Measurements from ENCODE around the gene LRRFIP1.

Gene LRRFIP1

DNA sequence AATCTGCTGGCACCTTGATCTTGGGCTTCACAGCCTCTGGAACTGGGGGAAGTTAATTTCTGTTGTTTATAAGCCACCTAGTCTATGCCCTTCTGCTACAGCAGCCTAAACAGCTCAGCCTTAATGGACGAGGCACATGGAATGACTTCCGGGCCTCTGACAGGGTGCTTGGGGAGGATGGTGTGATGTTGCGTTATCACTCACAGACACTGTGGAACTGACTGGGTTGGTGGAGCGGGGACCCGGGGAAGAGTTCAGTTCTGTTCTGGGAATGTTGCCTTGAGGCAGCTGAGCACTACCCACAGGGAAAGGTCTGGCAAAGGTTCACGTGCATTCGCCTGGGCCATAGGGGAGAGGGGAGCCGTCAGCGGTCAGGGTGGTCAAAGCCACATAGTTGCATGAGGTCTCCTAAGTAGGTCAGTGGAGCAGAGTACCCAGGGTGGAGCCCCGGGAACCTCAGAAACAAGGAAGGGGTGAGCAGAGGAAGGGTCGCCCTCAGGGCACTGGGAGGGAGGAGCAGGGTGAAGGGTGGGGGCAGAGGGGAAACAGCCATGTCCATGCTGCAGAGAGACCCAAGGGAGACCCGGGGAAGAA, 36.2 kb downstream of the LRRFIP1 start:
- no peaks in the 10 kb centered on the region for H3F3A ChIP-seq (ENCODE audit: insufficient read depth, low read length)
- no peak overlapping the region for H3K9ac ChIP-seq (ENCODE audit: low read length)
- TF ChIP-seq, protein P1, sequence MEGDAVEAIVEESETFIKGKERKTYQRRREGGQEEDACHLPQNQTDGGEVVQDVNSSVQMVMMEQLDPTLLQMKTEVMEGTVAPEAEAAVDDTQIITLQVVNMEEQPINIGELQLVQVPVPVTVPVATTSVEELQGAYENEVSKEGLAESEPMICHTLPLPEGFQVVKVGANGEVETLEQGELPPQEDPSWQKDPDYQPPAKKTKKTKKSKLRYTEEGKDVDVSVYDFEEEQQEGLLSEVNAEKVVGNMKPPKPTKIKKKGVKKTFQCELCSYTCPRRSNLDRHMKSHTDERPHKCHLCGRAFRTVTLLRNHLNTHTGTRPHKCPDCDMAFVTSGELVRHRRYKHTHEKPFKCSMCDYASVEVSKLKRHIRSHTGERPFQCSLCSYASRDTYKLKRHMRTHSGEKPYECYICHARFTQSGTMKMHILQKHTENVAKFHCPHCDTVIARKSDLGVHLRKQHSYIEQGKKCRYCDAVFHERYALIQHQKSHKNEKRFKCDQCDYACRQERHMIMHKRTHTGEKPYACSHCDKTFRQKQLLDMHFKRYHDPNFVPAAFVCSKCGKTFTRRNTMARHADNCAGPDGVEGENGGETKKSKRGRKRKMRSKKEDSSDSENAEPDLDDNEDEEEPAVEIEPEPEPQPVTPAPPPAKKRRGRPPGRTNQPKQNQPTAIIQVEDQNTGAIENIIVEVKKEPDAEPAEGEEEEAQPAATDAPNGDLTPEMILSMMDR (IDR thresholded peaks at IDR 0.05; ENCODE audit: low read length), result no peak
- no peak for TF ChIP-seq EZH2phosphoT487 (IDR thresholded peaks at IDR 0.05; ENCODE audit: low read length)
- TF ChIP-seq EZH2 (optimal IDR thresholded peaks at IDR 0.05; ENCODE audit: low read depth, low read length), result no peak
- no peak overlapping the region for H2AFZ ChIP-seq (ENCODE audit: low read length)
- no peak overlapping the region for H3K27ac ChIP-seq (ENCODE audit: low read length)
- H3K9me2 ChIP-seq (replicated peaks; ENCODE audit: insufficient read depth, low read length), result no peaks in the 10 kb centered on the region
- H3K4me1 ChIP-seq (ENCODE audit: low read length), result no peaks in the 10 kb centered on the region
- no peaks in the 10 kb centered on the region for H3K79me2 ChIP-seq (ENCODE audit: low read length)
- H3K36me3 ChIP-seq (replicated peaks; ENCODE audit: insufficient read depth, low read length), result no peaks in the 10 kb centered on the region
- H3K27me3 ChIP-seq (replicated peaks; ENCODE audit: insufficient read depth, low read length), result no peaks in the 10 kb centered on the region
- no peaks in the 10 kb centered on the region for H4K20me1 ChIP-seq (ENCODE audit: insufficient read depth, low read length)
- no peak for DNase-seq
- no peaks in the 10 kb centered on the region for H3K9me3 ChIP-seq (replicated peaks; ENCODE audit: insufficient read depth, low read length)
- H3K4me3 ChIP-seq (ENCODE audit: low read length), result no peak overlapping the region
- no peak overlapping the region for H3K4me2 ChIP-seq (ENCODE audit: low read depth, low read length)

DNA sequence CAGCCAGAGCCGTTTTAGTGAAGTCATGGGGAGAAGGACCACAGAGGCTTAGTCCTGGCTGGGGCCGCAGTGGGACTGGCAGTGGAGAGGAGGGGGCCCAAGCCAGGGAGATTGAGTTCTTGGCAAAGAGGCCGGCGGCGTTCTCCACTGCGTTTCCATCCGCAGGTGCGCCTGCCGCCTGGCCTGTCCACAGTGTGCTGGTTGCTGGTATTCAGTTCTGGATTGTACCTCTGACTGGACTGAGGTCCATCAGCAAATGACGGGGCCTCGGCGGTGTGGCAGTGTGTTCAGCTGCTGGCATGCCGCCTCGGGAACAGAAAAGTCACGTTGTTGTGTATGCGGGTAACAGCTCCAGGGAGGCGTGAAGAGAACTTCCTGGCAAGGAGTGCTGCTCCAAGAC, 36.8 kb downstream of the LRRFIP1 start:
- TF ChIP-seq EZH2phosphoT487 (IDR thresholded peaks at IDR 0.05; ENCODE audit: low read length) (no peak), EZH2 (optimal IDR thresholded peaks at IDR 0.05; ENCODE audit: low read depth, low read length) (no peak)
- TF ChIP-seq, protein P1 (IDR thresholded peaks at IDR 0.05; ENCODE audit: low read length), result no peak
- H3K9me3 ChIP-seq (replicated peaks; ENCODE audit: insufficient read depth, low read length), result no peaks in the 10 kb centered on the region
- no peaks in the 10 kb centered on the region for H3K9me2 ChIP-seq (replicated peaks; ENCODE audit: insufficient read depth, low read length)
- H3F3A ChIP-seq (ENCODE audit: insufficient read depth, low read length), result no peaks in the 10 kb centered on the region
- no peaks in the 10 kb centered on the region for H4K20me1 ChIP-seq (ENCODE audit: insufficient read depth, low read length)
- no peak overlapping the region for H3K4me3 ChIP-seq (ENCODE audit: low read length)
- no peak overlapping the region for H3K27ac ChIP-seq (ENCODE audit: low read length)
- H3K36me3 ChIP-seq (replicated peaks; ENCODE audit: insufficient read depth, low read length), result no peaks in the 10 kb centered on the region
- no peak overlapping the region for H3K9ac ChIP-seq (ENCODE audit: low read length)
- no peak overlapping the region for H2AFZ ChIP-seq (ENCODE audit: low read length)
- no peak overlapping the region for H3K4me2 ChIP-seq (ENCODE audit: low read depth, low read length)
- DNase-seq, result no peak
- H3K4me1 ChIP-seq (ENCODE audit: low read length), result no peaks in the 10 kb centered on the region
- H3K79me2 ChIP-seq (ENCODE audit: low read length), result no peaks in the 10 kb centered on the region
- H3K27me3 ChIP-seq (replicated peaks; ENCODE audit: insufficient read depth, low read length), result no peaks in the 10 kb centered on the region

DNA sequence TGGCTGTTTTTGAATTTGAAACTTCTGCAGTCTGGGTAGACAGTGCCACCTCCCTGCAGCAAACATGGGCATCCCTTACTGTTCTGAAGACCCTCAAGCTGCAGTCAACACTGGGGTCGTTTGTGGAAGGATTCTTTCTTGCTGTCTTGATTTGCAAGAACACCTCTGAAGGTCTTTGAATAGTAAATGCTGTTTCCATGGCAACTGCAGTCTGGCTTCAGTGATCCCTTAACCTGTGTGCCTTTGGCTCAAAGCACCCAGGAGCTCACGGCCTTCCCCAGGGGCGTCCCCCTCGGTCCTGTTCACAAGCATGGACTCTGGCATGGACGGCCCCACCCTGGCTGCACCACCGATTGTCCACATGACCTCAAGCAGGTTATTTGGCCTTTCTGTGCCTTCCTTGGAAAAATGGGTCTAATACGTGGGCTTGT, 38.3 kb downstream of the LRRFIP1 start:
- Histone ChIP-seq H3K4me2 (ENCODE audit: low read depth, low read length) (no peak overlapping the region), H3K27me3 (replicated peaks; ENCODE audit: insufficient read depth, low read length) (no peaks in the 10 kb centered on the region), H3K9ac (ENCODE audit: low read length) (no peak overlapping the region), H4K20me1 (ENCODE audit: insufficient read depth, low read length) (no peaks in the 10 kb centered on the region), H3K4me1 (ENCODE audit: low read length) (no peaks in the 10 kb centered on the region), H3K36me3 (replicated peaks; ENCODE audit: insufficient read depth, low read length) (no peaks in the 10 kb centered on the region), H3K9me2 (replicated peaks; ENCODE audit: insufficient read depth, low read length) (no peaks in the 10 kb centered on the region), H3K79me2 (ENCODE audit: low read length) (no peaks in the 10 kb centered on the region), H3K4me3 (ENCODE audit: low read length) (no peak overlapping the region), H3F3A (ENCODE audit: insufficient read depth, low read length) (no peaks in the 10 kb centered on the region), H2AFZ (ENCODE audit: low read length) (no peak overlapping the region), H3K27ac (ENCODE audit: low read length) (no peak overlapping the region), H3K9me3 (replicated peaks; ENCODE audit: insufficient read depth, low read length) (no peaks in the 10 kb centered on the region)
- TF ChIP-seq, protein P1 (IDR thresholded peaks at IDR 0.05; ENCODE audit: low read length), result no peak
- TF ChIP-seq EZH2 (optimal IDR thresholded peaks at IDR 0.05; ENCODE audit: low read depth, low read length) (no peak), EZH2phosphoT487 (IDR thresholded peaks at IDR 0.05; ENCODE audit: low read length) (no peak)
- DNase-seq, result no peak

Data from MM.1S (cell line).